ENCODE measurements around the gene ACSM5.
A peak's percentile ranks its signal among the peaks of the same experiment; 100 is the strongest.

Gene ACSM5, protein sequence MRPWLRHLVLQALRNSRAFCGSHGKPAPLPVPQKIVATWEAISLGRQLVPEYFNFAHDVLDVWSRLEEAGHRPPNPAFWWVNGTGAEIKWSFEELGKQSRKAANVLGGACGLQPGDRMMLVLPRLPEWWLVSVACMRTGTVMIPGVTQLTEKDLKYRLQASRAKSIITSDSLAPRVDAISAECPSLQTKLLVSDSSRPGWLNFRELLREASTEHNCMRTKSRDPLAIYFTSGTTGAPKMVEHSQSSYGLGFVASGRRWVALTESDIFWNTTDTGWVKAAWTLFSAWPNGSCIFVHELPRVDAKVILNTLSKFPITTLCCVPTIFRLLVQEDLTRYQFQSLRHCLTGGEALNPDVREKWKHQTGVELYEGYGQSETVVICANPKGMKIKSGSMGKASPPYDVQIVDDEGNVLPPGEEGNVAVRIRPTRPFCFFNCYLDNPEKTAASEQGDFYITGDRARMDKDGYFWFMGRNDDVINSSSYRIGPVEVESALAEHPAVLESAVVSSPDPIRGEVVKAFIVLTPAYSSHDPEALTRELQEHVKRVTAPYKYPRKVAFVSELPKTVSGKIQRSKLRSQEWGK

DNA sequence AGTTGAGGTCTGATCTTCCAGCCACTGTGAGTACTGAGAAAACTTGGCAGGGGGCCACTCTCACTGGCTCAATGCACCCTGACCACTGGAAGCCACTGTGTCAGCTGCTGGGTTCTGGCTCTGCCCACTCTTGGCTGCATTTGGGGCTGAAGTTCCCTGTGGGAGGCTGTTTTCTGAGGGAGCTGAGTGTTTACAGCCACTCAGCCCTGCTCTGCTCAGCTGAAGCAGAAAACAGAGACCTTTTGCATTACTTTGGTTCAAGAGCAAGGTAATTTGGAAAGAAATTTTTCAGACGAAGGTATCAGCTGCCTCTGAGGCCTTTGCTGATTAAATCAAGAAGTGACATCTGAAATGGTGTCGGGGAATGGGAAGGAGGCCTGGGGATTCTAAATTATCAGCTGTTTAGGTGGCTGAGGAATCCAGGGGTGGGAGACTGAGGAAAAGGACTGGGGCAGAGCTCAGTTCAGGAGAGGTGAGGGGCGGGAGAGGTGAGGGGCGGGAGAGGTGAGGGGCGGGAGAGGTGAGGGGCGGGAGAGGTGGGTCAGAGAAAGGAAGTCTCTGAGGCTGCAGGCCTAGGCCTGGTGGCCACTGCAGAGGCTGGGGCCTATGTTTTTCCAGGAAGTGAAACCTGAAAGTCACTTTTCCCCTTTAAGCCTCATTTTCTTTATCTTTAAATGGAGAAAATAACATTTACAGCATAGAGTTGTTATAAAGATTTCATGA, at the start of gene ACSM5:
Gene ACSM5, plus strand, starts transcription at position 137 of the 723 bp plus-strand sequence. CDS start 1,951 bp downstream, outside the sequence.
- no peak for DNase-seq (ENCODE audit: low read depth)

DNA sequence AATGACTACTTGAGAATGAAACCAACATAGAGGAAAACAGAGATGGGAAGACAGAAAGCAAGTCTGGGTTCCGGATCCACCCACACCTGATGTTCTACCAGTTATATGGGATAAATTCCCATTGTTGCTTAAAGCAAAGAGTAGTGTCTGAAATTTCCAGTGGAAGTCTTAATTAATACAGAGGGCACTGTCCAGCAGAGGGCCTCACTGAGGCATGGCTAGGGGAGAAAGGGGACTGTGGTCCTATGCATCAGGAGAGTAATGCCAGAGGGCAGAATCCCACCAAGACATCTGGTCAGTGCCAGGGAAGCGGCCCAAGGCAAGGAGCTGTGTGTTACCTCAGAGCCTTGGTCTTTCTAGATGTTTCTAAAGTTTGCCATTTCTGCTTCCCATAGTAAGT, 49.3 kb upstream of the ACSM5 start:
- DNase-seq (ENCODE audit: low read depth) = no peak

DNA sequence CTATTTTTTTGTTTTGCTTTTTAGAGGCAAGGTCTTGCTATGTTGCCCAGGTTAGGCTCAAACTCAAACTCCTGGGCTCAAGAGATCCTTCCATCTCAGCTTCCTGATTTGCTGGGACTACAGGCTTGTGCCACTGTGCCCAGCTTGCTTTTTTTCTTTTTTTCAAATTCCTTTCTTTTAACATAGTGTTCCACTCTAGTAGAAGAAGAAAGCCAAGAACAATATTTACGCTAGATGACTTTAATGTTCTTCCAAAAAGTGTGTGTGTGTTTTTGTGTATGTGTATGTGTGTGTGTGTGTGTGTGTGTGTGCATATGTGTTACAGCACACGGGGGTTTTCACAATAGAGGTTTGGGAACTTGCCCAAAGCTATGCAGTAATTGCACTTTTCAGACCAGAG, 46.1 kb upstream of the ACSM5 start:
- DNase-seq (ENCODE audit: low read depth) = no peak

DNA sequence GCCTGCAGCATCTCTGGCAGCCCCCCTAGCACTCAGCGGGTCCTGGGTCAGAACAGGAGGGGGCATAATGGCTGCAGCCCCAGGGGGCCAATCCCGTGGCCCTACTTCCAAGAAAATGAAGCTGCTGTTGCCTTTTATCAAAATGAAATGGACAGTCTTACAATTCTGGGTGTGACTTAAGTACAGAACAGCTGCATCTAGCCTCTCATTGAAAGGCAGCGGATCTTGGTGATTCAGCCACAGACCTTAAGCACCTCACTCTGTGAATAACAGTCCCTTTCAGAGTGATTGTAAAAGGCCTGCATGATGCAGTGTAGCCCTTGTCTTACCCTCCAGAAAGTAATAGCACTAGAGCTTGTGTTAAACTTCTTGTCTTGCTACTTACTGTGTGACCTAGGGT, 45.3 kb upstream of the ACSM5 start:
- DNase-seq (ENCODE audit: low read depth) = no peak

DNA sequence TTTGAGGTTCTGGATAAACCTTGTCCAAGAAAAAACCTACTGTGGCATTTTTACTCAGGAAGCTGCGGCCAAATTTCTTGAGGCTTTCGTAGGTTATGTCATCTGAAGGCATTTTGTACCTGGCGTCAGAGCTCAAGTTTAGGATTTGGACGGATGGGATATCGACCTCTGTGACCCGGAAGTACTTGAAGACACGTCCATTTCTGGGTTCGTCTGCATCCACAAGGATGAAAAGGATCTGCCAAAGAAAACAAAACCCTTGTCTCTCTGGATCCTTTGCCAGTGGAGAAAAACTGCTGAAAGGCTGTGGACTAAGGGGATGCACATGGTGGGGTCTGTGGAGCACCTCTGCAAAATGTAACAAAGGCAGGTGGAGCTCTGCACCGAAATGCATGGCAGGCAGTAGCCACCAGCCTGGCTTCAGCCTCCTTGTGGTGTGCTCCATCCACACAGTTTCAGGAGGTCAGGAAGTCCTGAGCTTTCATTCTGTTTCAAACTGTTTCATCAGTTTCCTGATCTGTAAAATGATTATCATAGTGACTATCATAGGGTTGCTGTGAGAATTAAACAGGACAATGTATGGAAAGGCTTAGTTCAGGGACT, 39.8 kb upstream of the ACSM5 start:
- DNase-seq (ENCODE audit: low read depth) = no peak

DNA sequence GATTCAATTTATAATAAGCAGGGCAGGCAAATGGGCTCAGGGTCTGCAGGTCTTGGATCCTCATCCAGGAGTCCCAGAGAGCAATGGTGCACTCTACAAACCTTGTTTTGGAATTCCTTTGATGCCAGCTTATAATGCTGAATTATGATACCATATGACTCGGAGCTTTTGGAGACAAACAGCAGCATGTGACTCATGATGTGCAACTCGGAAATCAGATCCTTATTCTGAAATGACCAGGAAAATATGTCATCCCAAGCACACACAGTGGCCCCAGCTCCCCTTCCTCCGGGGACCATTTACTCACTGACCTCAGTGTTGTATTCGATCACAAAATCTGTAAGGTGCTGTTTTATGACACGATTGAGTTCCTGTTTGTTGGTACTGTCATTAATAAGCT, 36.6 kb upstream of the ACSM5 start:
- no peak for DNase-seq (ENCODE audit: low read depth)

DNA sequence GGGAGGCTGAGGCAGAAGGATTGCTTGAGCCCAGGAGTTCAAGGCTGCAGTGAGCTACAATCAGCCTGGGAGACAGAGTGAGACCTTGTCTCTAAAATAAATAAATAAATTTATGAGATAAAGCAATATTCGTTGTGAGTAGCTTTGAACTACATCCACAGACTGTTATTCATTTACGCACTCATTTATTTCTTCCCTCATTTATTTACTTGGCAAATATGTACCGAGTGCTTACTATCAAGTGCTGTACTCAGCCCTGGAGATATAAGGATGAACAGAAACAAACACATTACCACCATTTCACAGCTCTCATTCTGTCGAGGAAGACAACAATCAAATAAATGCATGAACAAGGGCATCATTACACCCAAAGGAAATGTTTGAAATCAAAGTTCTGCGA, 32.2 kb upstream of the ACSM5 start:
- no peak for DNase-seq (ENCODE audit: low read depth)

DNA sequence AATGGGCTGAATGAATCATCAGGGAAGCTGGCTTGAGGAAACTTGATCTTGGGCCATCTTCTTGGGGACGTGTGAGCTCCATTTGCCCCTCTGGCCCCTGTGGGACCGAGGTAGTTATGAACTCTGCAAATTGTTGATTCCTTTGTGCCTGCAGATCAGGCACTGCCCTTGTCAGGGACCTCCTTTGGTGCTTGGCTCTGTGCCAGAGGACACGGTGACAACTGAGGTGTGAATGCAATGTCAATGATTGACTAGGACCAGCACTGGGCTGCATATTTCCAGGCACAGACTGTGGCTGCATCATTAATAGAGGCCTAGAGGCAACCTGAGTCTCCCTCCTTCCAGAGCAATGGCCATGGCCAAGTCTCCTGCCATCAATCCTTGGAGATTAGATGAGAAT, 28.6 kb upstream of the ACSM5 start:
- DNase-seq (ENCODE audit: low read depth) = no peak

DNA sequence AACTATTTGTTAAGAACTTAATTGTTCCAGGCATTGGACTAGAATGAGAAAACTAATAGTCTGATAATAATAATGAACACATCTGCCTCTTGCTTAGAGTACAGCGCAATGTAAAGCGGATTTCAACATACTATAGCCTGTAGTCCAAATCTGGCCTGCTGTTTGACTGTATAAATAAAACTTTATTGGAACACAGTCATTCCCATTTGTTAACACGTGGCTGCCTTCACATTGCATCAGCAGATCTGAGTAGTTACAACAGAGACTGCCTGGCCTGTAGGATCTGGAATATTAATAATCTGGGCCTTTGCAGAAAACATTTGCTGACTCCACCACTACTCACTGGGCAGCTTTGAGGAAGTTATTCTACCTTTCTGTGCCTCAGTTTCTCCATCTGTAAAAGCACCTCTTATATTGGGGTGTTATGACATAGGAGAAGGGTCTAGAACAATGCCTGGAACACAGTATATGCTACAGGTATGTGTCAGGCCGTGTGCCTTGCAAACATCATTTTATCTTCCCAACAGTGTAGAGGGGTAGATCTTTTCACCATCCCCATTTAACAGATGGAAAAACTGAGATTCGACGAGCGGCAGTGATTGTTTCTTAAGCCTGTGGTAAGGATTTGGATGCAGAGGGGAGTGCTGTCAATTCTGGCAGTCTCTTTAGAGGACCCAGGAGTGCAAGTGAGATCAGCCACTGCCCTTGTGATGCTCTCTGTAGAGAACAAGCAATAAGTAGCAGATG, 27.0 kb upstream of the ACSM5 start:
- no peak for DNase-seq (ENCODE audit: low read depth)

DNA sequence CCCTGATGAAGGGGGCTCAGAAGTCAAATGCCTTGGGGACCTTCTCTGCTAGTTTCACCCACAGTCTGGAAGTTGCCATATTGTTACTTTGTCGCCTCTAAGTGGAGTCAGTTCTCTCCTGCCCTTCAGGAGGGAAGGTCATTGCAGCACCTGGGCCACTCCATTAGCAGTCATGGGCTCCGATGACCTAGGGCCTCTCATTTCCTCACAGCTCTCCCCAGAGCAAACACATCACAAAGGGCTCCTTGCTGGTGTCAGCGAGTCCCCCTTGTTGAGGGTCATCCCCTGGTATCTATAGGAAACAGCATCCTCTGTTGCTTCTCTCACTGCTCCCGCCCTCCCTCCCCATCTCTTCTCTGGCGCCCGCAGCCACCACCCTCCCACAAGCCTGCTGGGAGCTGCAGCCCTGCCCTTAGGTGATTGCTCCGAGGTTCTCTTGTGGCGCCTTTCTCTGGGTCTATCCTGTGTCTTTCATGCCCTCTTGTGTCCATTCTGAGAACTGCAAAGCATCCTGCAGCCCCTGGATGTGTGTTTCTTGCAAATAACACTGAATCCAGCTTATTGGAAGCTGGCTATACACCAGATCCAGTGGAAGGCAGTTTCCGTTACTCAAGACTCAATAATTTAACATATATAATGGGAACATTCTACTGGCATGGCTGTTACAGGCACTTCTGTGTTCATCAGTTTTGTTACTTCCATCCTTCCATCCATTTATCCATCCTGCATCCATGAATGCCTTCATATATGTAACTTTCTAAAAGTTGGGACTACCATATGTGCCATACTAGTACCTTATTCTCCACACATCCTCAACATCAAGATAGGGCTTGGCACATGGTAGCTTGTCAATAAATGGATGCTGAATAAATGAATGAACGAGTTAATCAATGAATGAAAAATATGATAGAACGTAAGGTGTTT, 26.0 kb upstream of the ACSM5 start:
- DNase-seq (ENCODE audit: low read depth) = peak; percentile 15

DNA sequence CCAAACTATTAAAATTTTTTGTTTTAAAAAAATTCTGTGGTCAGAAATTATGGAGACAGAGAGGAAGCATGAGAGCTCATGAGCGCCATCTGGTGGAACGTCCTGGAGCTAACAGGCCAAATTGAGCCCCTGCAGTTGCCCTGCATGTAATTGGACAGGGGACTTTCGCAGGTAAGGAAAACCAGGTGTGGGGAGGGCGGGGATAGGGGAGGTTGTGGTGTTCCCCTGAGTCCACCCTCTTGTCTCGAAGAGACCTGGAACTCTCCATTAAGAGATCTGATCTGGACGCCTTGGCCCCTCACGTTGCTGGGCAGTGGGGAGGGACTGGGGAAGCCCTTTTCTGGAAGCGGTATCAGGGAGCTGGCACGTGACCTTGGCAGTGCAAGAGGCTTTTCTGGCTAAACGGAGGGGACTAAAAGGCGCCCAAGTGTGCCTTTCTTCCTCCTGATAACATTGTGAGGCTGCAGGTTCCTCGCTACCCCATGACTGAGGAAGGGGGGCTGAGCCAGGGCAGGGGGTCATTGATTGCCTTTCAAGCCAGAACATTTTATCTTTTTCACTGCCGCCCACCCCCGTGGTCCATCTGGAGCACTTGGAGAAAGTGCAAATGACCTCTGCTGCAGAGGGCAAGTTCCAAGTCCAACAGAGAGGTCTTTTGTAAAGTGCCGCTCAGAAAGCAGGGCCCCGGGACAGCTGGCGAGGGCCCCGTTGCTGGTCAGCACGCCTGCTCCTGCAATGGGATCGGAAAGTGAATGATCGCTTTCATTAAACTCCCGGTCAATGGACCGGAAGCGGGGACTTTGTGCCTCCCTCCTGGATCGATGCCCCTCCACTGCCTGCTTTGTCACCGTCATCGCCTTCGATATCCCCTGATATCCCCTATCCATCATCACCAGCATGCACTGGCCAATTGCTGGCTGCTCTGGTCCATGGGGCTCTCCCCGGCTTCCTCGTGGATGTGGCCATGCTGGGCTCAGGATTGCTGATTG, 23.2 kb upstream of the ACSM5 start:
- DNase-seq (ENCODE audit: low read depth) = no peak

DNA sequence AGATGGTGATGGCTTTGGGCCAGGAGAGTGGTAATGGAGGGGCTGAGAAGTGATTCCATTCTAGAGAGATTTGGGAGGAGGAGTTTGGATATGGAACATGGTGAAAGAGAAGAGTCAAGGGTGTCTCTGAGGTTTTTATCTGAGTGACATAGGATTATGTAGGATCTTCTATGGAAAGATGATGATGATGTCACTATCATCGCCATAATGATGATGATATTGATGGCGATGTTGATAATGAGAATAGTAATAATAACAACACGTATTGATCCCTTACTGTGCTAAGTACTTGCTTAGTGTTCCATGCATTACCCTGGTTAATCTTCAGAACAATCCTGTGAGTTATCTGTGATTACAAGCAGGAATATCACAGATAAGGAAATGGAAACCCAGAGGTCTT, 21.4 kb upstream of the ACSM5 start:
- DNase-seq (ENCODE audit: low read depth) = no peak

DNA sequence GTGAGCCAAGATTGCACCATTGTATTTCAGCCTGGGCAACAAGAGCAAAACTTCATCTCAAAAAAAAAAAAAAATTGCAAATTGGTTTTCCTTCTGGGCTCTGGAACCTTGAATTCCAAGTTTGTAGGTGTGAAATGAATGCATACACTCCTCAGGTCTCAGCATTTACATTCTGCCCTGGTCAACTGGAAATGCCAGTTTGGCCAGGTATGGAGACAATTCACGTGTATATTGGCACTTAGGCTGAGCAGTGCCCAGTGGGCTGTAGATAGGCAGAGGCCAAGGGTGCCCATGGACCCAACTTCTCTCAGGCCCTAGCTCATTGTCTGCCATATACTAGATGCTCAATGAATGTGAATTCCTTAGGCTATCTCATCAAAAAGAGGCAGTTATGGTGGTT, 20.5 kb upstream of the ACSM5 start:
- no peak for DNase-seq (ENCODE audit: low read depth)

DNA sequence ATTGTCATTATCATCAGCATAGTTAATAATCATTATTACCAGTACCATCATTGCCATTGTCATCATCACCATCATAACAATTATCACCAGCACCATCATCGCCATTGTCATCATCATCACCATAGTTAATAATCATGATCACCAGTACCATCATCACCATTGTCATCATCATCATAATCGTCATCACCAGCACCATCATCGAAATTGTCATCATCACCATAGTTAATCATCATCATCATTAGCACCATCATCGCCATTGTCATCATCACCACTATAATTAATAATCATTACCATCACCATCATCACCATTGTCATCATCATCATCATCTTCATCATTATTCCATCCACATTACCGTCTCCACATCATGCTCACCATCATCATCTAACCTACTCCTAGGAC, 18.3 kb upstream of the ACSM5 start:
- DNase-seq (ENCODE audit: low read depth) = no peak

DNA sequence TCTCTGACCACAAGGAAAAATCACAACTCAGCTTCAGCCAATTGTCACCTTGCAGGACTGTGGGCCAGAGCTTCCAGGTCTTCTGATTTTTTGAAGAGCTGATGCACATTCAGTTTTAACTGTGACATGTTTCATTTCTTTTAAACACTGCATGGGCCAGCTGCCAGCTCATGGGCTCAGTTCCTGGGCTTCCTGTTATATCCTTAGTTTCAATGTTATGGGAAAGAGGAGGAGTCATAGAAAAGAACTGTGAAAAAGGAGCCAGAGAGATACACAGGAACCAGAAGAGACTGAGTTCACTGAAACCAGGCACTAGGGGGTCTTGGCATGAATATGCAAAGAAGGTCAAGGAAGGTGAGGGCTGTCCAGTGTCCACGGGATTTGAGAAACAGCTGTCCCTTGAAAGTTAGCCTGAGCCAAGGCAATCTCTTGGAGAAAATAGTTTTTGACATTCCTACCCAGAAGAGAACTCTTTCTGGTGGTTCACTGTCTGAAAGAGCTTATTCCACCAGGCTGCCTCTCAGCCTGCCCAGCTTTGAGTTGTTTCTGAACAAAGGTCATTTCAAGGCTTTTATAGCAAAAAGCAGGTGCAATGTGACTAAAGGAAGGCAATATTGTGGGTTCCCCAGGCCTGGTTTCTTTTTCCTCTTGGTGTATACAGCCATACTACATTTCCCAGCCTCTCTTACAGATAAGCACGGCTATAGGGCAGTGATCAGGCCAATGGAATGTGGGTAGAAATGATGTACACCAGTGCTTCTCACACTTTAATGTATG, 15.3 kb upstream of the ACSM5 start:
- DNase-seq (ENCODE audit: low read depth) = no peak

DNA sequence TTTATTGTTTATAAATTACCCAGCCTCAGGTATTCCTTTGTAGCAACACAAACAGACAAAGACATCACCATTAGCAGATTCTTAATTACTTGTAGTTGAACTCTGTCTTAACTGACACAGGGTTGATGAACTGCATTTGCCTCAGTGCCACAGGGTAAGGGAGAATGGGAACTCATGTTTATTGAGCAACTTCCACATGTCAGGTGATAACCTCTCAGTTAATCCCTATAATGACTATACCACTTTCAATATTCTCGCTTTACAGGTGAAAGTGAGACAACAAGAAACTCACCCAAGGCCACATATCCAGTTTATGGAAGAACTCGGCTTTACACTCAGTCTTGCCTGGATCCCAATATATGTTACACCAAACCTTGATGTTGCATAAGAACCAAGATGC, 13.4 kb upstream of the ACSM5 start:
- no peak for DNase-seq (ENCODE audit: low read depth)

DNA sequence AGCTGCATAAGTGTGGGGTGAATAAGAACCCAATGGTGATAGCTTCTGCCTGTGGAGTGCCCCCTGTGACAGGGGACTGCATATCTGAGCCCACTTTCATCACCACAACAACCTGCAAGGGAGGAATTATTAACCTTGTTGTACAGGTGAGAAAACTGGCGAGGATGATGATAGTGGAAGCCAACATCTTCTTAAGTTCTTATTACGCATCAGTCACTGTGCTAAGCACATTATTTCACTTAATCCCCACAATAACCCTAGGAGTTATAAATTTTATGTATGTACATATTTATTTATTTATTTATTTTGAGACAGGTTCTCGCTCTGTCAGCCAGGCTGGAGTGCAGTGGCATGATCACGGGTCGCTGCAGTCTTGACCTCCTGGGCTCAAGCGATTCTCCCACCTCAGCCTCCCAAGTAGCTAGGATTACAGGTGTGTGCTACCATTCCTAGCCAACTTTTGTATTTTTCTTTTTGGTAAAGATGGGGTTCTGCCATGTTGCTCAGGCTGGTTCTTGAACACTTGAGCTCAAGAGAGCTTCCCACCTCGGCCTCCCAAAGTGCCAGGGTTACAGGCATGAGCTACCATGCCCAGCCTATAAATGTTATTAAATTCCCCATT, 12.4 kb upstream of the ACSM5 start:
- DNase-seq (ENCODE audit: low read depth) = no peak

DNA sequence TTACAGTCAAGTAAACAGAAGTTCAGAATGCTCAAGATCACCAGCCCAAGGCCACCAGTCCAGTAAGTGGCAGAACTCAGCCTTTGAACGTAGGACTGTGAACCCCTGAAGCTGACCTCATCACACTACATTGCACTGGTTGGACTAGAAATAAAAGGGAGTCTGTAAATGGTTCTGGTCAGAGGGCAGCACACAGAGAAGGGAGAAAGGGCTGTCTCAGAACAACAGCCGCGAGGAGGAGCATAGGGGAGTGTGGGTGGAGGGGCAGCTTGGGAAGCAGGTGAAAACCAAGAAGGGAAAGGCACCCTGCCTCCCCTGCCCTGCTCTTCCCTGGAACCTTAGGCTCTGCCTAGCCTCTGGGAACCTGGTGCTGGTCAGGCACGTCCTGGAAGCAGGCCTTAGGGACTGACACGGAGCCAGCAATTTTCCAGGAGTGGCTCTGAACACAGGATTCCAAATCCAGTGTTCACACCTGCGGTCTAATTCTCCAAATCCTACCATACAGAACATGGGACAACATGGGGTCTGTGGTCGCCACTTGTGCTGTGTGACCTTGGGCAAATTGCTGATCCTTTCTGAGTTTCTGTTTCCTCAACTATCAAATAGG, 11.8 kb upstream of the ACSM5 start:
- DNase-seq (ENCODE audit: low read depth) = no peak

Data from HS-27A (cell line).